Ovary (tissue), 3 donors: ENCODE results near the gene CGB8.

ENCODE experiments used
- EP300 ChIP-seq: sonication (generic); formaldehyde crosslinking; IDR thresholded peaks from one replicate; pipeline ENCODE4 v1.6.1; 2017; ENCODE audit warnings: antibody characterized with exemption
- TF ChIP-seq, protein P1 (sequence below), 3 donors: fragments of 450-650 bp in 2 of 3; fragments of 200-600 bp in 1 of 3; IDR thresholded peaks; one replicate each; pipeline versions ENCODE4 v1.5.1 to v1.8.0; 2016 to 2022; ENCODE audit warnings: antibody characterized with exemption in 3 of 3, mild to moderate bottlenecking in 1 of 3
- donor health status: DM: no; HTN: no; CAD: no.

GRCh38 chr19:49010453-49010852 is 38.5 kb downstream of the CGB8 start:
- TF ChIP-seq, protein P1, sequence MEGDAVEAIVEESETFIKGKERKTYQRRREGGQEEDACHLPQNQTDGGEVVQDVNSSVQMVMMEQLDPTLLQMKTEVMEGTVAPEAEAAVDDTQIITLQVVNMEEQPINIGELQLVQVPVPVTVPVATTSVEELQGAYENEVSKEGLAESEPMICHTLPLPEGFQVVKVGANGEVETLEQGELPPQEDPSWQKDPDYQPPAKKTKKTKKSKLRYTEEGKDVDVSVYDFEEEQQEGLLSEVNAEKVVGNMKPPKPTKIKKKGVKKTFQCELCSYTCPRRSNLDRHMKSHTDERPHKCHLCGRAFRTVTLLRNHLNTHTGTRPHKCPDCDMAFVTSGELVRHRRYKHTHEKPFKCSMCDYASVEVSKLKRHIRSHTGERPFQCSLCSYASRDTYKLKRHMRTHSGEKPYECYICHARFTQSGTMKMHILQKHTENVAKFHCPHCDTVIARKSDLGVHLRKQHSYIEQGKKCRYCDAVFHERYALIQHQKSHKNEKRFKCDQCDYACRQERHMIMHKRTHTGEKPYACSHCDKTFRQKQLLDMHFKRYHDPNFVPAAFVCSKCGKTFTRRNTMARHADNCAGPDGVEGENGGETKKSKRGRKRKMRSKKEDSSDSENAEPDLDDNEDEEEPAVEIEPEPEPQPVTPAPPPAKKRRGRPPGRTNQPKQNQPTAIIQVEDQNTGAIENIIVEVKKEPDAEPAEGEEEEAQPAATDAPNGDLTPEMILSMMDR (IDR thresholded peaks at IDR 0.05), result no peak
- no peak for TF ChIP-seq EP300
